HCEC 1CT (cell line): ENCODE results near the gene HDAC4.

Experiments used
- DNase-seq: peaks from one replicate; pipeline ENCODE4 v3.0.0-alpha.2; 2017

Gene HDAC4

GRCh38 chr2:239160226-239161143, 240.3 kb downstream of the HDAC4 start:
- DNase-seq = no peak

GRCh38 chr2:239159476-239159911, 241.3 kb downstream of the HDAC4 start:
- no peak for DNase-seq

DNA sequence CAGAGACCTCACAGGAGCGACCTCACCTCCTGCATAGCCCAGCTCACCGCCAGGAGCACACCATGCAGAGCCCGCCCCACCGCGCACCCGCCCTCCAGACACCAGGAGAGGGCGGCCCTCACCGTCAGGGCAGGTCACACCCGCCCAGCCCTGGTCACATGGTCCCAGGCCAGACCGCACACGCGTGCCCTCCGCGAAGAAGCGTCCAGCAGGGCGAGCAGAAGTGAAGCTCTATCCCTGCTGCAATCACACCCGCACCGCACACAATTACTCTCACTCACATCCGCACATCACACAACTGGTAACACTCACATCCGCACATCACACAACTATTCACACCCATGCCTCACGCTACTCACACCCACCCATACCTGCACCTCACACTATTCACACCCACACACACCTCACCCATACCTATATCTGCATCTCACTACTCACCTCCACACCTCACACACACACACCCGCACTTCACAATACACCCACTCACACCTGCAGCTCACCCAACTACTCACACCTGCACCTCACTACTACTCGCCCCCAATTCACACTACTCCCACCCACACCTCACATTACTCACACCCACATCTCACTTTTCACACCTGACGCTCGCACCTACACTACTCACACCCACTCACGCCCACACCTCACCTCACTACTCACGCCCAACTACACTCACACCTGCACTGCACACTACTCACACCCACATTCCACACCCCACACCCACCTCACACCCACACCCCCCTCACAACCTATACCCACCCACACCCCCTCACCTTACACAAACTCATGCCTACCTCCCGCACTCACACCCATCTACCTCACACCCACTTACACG, 242.0 kb downstream of the HDAC4 start:
- no peak for DNase-seq

DNA sequence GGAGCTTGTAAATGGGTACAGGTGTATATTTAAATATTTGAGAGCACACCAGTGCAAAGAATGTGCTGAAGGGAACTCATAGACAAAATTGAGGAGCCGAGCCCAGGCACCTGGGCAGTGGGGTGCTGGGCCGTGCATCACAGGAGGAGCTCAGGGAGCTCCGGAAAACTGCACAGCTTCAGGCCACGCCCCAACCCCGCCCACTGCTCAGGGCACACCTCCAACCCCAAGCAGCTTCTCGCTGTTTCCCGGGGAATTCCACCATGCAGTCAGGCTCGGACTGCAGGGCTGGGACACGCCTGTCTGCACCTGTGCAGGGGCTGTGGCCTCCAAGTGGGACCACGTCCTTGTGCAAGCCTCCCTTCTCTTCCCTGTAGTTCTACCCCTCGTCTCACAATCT, 243.0 kb downstream of the HDAC4 start:
- no peak for DNase-seq

DNA sequence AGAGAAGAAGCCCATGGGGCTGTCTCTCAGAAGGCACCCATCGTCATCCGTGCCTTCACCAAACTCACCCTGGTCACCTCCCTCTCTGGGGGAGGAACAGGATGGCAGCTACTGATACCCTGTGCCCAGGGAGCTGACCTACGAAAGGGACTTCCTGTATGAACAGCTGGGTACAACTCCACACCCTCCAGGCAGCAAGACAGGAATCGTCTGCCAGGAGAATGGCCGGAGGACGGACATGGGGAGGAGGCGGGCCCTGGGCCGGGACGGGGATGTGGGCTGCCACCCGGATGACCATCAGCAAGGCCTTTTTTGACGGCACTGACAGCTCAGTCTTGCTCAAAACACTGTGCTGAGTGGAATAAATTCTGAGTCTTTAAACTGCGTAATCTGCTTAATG, 243.6 kb downstream of the HDAC4 start:
- DNase-seq = no peak

DNA sequence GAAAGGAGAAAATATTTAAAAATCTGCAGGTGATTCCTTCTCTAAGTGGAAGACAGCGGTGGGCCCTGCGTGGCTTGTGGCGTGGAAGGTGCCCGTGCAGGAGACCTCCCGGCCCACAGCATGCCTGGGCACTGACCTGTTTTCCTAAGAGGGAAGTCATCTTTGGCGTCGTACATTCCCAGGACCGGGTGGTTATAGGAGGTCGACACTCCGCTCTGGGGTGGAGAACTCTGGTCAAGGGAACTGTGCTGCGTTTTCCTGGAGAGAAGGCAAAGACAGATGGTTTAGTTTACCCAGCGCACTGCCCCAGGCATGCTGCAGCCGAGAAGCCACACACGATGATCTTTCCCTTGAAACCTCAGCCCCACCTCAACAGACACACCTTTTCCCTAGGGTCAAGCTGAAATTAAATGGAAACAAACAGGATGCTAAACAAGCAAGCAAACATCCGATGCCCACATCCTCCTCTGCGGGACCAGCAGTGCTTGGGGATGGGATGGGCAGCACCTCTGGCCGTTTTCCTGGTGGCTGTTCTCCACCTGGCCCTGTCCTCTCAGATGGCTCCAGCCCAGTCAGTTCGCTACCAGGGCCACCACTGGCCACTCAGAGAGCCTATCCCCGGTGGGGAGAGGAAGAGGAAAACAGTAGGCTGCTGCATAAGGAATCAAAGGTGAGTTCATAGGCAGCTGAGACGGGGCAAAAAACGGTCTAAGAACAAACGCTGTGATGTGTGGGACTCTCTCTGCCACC, 244.1 kb downstream of the HDAC4 start:
- DNase-seq = no peak

- no peak for DNase-seq
Observed at GRCh38 chr2:239155806-239156480, 244.9 kb downstream of the HDAC4 start.

DNA sequence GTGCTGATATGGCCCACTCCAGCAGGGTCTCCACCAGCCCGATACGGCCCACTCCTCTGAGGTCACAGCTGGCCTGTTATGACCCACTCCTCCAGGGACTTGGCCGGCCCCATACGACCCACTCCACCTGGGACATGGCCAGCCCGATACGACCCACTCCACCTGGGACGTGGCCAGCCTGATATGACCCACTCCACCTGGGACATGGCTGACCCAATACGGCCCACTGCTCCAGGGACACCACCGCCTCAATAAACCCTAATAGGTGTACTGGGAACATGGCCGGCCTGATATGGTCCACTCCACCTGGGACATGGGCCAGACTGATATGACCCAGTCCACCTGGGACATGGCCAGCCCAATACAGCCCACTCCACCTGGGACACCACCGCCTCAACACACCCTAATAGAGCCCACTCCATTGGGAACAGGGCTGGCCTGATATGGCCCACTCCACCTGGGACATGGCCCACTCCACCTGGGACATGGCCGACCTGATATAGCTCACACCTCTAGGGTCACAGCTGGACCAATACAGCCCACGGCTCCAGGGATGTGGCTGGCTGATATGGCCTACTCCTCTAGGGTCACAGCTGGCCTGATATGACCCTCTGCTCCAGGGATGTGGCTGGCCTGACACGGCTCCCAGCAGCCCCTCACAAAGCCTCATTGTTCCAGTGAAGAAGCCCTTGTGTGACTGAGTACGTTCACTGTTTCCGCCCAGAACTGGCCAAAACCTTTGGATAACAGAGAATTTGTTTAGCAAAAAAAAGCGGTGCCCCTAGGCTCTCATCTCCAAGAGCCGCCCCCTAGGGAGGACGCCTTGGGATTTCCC, 245.6 kb downstream of the HDAC4 start:
- DNase-seq = no peak

DNA sequence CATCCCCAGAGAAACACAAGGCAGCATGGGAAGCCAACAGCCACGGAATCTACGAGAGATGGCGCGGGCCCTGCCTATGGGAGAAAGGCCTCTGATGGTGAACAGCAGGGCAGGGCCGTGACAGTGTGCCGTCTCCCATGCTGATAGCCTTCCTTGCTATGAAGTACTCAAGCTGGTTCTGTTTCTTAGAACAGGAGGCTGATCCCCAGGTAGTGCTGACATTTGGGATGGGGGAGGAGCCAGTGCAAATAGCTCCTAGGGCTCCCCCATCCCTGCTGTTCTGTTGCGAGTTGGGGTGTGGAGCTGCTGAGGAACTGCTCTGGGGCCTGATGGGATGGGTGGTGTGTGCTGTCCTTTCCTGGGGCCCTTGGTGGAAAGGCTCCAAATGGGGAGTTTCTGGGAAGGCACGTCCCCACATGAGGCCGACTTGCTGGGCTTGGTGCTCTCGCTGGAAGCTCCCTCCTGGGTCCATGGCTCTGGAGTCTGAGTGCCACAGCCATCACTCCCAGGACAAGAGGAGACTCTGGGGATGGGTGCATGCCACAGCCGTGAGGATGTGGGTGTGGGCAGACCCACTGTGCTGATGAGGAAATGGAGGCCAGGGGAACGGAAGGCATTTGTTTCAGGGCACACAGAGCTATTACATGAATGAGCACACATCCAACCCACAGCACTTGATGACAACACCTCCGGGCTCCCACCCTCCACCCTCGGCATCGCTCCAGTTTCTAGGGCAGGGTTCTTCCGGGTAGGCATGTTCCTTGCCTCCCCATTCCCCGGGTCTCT, 246.8 kb downstream of the HDAC4 start:
- no peak for DNase-seq

DNA sequence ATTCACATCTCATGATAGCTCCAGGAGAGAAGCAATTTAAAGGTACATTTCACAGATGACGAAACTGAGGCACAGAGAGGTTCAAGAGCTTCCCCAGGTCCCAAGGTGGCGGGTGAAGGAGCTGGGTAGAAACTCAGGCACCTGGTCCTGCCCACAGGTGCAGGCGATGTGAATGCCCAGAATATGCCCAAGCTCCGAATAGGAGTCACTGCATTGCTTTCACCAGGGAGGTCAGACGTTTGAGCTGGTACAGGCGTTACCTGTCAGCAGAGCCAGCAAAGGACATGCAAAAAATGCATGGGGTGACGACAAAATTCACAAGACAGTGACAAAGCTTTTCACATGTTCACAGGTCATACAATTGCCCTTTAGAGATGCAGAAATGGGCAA, 247.9 kb downstream of the HDAC4 start:
- no peak for DNase-seq

- DNase-seq = no peak
Observed at GRCh38 chr2:239152239-239152915, 248.4 kb downstream of the HDAC4 start.

GRCh38 chr2:239151201-239152131, 249.4 kb downstream of the HDAC4 start:
- DNase-seq = no peak

GRCh38 chr2:239150125-239151011, 250.5 kb downstream of the HDAC4 start:
- DNase-seq = no peak

- DNase-seq = no peak
Observed at GRCh38 chr2:239149501-239149900, 251.3 kb downstream of the HDAC4 start.

DNA sequence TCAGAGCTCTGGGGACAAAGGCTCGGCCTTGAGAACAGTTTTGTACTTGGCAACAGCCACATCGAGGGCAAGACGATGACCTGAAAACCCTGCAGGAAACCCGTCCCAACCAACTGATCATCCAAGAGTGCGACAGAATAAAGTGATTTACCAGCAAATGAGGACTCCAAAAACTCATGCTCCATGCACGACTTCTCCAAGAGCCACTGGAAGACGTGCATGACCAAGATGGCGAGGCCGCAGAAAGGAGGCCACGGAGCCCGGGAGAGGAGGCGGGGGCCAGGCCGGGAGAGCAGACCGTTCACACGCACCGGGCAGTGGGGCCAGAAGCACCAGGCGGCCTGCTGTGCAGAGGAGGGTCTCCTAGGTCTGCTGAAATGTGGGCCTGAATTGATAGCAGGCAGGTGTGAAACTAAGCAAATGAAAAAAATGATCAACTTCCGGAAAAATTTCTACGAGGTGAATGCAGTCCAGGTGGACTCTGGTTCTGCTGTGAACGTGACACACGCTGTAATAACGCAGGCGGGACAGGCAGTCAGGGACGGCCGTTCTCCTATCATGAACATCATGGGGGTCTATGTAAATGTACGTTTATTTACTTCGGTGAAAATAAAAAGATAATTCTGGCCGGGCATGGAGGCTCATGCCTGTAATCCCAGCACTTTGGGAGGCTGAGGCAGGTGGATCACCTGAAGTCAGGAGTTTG, 252.2 kb downstream of the HDAC4 start:
- DNase-seq = no peak

- no peak for DNase-seq
Observed at GRCh38 chr2:239147376-239147775, 253.4 kb downstream of the HDAC4 start.

GRCh38 chr2:239146741-239147181, 254.1 kb downstream of the HDAC4 start:
- no peak for DNase-seq
